Measurements from ENCODE around the gene ECEL1.
"Not testable (repeated sequence)": the region's sequence is repeated elsewhere in the genome, so short reads cannot be mapped to it uniquely, and the experiment has no call there.

Gene ECEL1

GRCh38 chr2:232444409-232445148 is 43.1 kb downstream of the ECEL1 start:
- H3K4me3 ChIP-seq (ENCODE audit: low read depth, low read length) = no peak overlapping the region
- TF ChIP-seq, protein P1, sequence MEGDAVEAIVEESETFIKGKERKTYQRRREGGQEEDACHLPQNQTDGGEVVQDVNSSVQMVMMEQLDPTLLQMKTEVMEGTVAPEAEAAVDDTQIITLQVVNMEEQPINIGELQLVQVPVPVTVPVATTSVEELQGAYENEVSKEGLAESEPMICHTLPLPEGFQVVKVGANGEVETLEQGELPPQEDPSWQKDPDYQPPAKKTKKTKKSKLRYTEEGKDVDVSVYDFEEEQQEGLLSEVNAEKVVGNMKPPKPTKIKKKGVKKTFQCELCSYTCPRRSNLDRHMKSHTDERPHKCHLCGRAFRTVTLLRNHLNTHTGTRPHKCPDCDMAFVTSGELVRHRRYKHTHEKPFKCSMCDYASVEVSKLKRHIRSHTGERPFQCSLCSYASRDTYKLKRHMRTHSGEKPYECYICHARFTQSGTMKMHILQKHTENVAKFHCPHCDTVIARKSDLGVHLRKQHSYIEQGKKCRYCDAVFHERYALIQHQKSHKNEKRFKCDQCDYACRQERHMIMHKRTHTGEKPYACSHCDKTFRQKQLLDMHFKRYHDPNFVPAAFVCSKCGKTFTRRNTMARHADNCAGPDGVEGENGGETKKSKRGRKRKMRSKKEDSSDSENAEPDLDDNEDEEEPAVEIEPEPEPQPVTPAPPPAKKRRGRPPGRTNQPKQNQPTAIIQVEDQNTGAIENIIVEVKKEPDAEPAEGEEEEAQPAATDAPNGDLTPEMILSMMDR (IDR thresholded peaks at IDR 0.05; ENCODE audit: low read depth, low read length) = peak; percentile 61

GRCh38 chr2:232443669-232444408 is 43.8 kb downstream of the ECEL1 start:
- not testable (repeated sequence) for H3K4me3 ChIP-seq (ENCODE audit: low read depth, low read length)

DNA sequence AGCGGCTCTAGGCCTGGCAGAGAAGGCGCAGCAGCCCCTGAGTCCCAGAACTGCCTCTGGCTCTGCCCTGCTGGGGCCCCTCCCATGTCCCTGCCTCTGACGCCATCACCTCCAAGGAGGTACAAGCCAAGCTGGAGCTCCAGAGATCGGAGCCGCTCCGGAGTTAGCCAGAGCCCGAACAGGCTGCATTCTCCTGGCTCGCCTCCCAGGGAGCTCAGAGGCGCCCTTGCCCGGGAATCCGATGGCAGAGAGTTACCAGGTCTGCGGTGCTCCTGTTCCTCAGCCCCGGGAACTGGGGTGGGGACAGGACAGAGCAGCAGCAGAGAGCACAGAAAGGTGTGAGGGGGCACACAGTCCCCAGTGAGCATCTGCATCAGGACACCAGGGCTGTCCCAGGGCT is 44.6 kb downstream of the ECEL1 start:
- H3K4me3 ChIP-seq (ENCODE audit: low read depth, low read length) = not testable (repeated sequence)

GRCh38 chr2:232442431-232442830 is 45.2 kb downstream of the ECEL1 start:
- not testable (repeated sequence) for H3K4me3 ChIP-seq (ENCODE audit: low read depth, low read length)

- not testable (repeated sequence) for H3K4me3 ChIP-seq (ENCODE audit: low read depth, low read length)
These were observed 45.7 kb downstream of the ECEL1 start for GRCh38 chr2:232441922-232442321.

GRCh38 chr2:232441147-232441651 is 46.4 kb downstream of the ECEL1 start:
- TF ChIP-seq, protein P1 (IDR thresholded peaks at IDR 0.05; ENCODE audit: low read depth, low read length) = no peak

DNA sequence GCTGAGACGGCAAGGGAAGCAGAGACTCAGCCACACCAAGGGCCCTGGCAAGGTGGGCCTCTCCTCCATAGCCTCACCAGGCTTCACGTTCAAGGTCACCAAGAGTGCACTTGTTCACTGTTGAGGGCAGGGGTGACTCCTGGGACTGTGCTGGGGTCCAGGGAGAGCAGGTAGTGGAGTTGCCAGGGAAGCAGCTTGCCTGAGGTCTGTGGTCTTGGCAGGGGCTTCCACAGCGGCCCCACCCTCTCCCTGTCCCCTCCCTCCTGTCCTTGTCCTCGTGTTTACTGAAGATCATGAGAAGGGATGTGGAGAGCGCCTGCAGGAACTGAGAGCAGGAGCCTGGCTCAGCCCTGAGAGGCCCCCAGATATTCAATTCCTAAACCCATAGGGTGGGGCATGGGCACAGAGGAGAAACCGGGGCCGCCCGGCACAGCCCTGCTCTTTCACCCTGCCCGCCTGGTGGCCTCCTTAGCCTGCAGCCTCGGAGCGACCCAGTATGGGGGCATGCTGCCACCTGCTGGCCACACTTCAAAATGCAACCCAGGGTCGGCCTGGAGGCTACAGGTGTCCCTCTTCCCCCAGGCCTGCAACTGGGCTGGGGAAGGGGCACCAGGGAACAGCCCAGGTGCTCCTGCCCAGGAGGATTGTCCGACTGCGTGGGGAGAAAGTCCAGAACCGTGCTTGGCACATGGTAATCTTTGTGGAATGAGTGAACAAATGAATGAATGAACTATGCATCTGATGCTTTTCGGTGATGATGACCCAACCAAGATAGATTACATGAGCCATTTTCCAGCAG is 47.2 kb downstream of the ECEL1 start:
- TF ChIP-seq, protein P1 (IDR thresholded peaks at IDR 0.05; ENCODE audit: low read depth, low read length) = peak; percentile 67
- H3K4me3 ChIP-seq (ENCODE audit: low read depth, low read length) = not testable (repeated sequence)

More at GRCh38 chr2:232441147-232441651, 46.4 kb downstream of the ECEL1 start:
- no peak overlapping the region for H3K4me3 ChIP-seq (ENCODE audit: low read depth, low read length)

GRCh38 chr2:232439758-232440135 is 47.9 kb downstream of the ECEL1 start:
- H3K4me3 ChIP-seq (ENCODE audit: low read depth, low read length) = no peak overlapping the region
- TF ChIP-seq, protein P1 (IDR thresholded peaks at IDR 0.05; ENCODE audit: low read depth, low read length) = peak; percentile 19; the same call in 1 of the 2 replicates
